Prostate gland (tissue), 2 donors: Measurements from ENCODE around the gene CSGALNACT2.

ENCODE experiments used
- CTCF ChIP-seq, 4 experiments: fragments of 200-600 bp in 2 of 4; fragments of 450-650 bp in 2 of 4; sonication (generic) in 2 of 4; IDR thresholded peaks; 1 replicate in 3 of 4; 2 replicates in 1 of 4; pipeline ENCODE4 v1.5.1; 2016 to 2019; ENCODE audit warnings: antibody characterized with exemption in 4 of 4, mild to moderate bottlenecking in 2 of 4, moderate library complexity in 2 of 4
- POLR2A ChIP-seq: fragments of 450-650 bp; IDR thresholded peaks from one replicate; pipeline ENCODE4 v1.6.1; 2016; ENCODE audit warnings: antibody characterized with exemption, mild to moderate bottlenecking
- POLR2AphosphoS5 ChIP-seq: sonication (generic); formaldehyde crosslinking; IDR thresholded peaks from one replicate; pipeline ENCODE4 v1.6.1; 2017; ENCODE audit warnings: antibody characterized with exemption

- no peak for TF ChIP-seq CTCF (IDR thresholded peaks at IDR 0.05)
- TF ChIP-seq POLR2A = no peak
- TF ChIP-seq POLR2AphosphoS5 = no peak
These were observed 32.4 kb upstream of the CSGALNACT2 start for GRCh38 chr10:43105956-43106229.
